ENCODE results near the gene MRPS27.

The MRPS27 gene

DNA sequence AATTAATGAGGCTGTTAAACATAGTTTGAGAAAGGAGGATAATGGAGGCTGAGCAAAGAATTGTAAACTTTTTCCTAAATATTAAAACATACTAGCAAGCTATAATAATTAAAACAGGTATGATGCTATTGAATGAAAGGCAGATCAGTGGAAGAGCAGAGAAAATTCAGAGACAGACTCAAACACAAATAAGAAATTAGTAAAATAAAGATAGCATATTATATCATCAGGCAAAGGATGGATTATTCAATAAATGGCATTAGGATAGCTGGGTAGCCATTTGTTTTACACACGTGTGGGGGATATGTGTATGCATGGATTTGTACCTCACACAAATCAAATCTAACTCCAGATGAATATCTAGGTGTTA lies 50.6 kb downstream of the MRPS27 start:
- TF ChIP-seq ZFX (IDR thresholded peaks at IDR 0.05): no peak
- TF ChIP-seq, protein P1, sequence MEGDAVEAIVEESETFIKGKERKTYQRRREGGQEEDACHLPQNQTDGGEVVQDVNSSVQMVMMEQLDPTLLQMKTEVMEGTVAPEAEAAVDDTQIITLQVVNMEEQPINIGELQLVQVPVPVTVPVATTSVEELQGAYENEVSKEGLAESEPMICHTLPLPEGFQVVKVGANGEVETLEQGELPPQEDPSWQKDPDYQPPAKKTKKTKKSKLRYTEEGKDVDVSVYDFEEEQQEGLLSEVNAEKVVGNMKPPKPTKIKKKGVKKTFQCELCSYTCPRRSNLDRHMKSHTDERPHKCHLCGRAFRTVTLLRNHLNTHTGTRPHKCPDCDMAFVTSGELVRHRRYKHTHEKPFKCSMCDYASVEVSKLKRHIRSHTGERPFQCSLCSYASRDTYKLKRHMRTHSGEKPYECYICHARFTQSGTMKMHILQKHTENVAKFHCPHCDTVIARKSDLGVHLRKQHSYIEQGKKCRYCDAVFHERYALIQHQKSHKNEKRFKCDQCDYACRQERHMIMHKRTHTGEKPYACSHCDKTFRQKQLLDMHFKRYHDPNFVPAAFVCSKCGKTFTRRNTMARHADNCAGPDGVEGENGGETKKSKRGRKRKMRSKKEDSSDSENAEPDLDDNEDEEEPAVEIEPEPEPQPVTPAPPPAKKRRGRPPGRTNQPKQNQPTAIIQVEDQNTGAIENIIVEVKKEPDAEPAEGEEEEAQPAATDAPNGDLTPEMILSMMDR (conservative IDR thresholded peaks at IDR 0.05): peak; percentile 53
- no peak overlapping the region for H3K27ac ChIP-seq

DNA sequence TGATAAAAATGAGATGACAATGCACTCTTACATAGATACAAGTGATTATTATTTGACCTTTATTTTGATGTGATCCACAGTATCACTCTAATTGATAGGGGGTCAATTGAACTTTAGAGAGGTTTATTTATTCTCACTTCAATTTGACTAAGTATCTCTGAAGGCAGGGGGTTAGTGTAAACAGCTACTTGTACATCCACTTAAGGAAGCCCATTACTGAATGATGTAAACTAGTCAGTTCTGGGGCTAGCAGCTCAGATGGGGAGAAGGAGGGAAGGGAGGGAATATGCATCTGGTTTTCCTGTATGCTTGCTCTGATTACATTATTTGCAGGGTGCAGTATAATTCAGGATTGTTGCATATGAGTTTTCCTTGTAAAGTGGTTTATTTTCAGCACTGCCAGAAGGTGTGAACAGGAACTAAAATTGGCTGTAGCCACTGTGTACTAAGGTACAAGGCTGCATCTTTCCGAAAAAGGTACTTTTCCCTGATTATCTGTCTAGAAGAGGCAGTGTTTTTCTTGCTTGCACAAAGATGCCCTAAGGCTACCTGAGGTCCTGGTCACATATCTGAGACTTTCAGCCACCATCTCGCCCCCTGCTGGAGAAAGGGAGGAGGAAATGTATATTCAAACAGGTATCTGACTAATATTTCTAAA lies 51.2 kb downstream of the MRPS27 start:
- no peak for TF ChIP-seq ZFX (IDR thresholded peaks at IDR 0.05)
- TF ChIP-seq, protein P1 (conservative IDR thresholded peaks at IDR 0.05): peak; percentile 90
- H3K27ac ChIP-seq: no peak overlapping the region; the same call in 1 of the 2 replicates

DNA sequence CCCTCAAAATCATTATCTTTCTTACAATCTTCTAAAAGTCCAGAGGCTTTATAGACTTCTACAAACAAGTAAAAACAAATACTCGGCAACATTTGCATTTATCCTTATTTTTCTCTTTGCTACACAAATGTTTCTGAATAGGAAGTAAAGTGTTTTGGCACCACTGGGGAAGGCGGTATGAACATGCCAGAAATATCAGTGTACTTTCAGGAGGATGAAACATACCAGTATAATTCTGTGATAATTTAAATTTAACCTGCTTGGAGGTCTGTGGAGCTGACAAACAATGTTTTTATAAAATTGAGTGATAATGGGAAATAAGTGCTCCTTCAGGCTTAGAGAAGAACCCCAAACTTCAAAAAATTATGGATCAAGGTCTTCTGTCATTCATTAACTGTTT lies 51.8 kb downstream of the MRPS27 start:
- TF ChIP-seq ZFX (IDR thresholded peaks at IDR 0.05): no peak
- TF ChIP-seq, protein P1 (conservative IDR thresholded peaks at IDR 0.05): no peak
- no peak overlapping the region for H3K27ac ChIP-seq

GRCh38 chr5:72267685-72268084 lies 52.4 kb downstream of the MRPS27 start:
- H3K27ac ChIP-seq: no peak overlapping the region
- no peak for TF ChIP-seq ZFX (IDR thresholded peaks at IDR 0.05)
- TF ChIP-seq, protein P1 (conservative IDR thresholded peaks at IDR 0.05): no peak

DNA sequence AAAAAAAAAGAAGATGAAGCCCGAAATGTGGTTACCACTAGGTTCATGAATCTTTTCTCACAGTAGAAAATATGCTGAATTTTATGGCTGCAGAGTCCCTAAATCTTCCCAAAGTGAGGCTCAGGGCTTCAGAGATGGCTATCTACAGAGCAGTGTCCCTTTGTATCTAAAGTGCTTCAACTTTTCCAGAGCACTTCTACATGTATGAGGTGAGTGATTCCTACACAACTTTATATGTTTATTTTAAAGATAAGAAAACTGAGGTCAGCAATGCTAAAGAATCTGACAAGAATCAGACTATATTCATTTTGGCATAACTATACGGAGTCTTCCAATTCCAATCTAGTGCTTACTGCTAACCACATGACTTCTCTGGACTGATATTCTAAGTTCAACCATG lies 53.2 kb downstream of the MRPS27 start:
- H3K27ac ChIP-seq: peak overlapping the region; percentile 93
- no peak for TF ChIP-seq ZFX (IDR thresholded peaks at IDR 0.05)
- TF ChIP-seq, protein P1 (conservative IDR thresholded peaks at IDR 0.05): no peak

- TF ChIP-seq ZFX (IDR thresholded peaks at IDR 0.05): no peak
- TF ChIP-seq, protein P1 (conservative IDR thresholded peaks at IDR 0.05): no peak
- no peak overlapping the region; the same call in 1 of the 2 replicates for H3K27ac ChIP-seq
These were observed 54.8 kb downstream of the MRPS27 start for GRCh38 chr5:72265032-72265877.

DNA sequence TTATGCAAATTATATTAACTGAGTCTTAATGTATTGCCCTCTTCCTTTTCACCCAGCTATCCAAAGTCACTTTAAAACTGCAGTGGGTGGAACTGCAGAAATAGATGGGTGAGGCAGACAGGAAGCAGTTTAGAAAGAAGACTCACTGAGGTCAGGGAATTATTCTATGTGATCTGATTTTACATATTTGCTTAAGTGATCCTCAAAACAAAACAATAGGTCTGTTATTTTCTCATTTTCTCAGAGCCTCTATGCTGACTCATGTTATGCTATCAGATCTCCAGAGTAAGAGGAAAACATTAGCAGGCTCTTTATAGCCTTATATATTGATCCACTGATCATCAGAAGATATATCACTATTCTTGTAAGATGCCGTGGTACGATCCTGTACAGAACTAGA lies 63.5 kb downstream of the MRPS27 start:
- no peak overlapping the region for H3K27ac ChIP-seq
- no peak for TF ChIP-seq ZFX (IDR thresholded peaks at IDR 0.05)
- TF ChIP-seq, protein P1 (conservative IDR thresholded peaks at IDR 0.05): no peak
